ENCODE results near the gene TBC1D3I.

TBC1D3I gene

GRCh38 chr17:36205637-36206485, 58.5 kb downstream of the TBC1D3I start:
- FAIRE-seq = no peak

- no peak for FAIRE-seq
Measured at GRCh38 chr17:36204724-36205500, 59.5 kb downstream of the TBC1D3I start.

Measured in TTC549 (cell line).